T-helper 22 cell (primary cell): ENCODE results near the gene FER1L5.

Experiments
- DNase-seq: peaks from one replicate; pipeline ENCODE4 v3.0.0-alpha.2; 2020; ENCODE audit warnings: low read depth

The FER1L5 gene

DNA sequence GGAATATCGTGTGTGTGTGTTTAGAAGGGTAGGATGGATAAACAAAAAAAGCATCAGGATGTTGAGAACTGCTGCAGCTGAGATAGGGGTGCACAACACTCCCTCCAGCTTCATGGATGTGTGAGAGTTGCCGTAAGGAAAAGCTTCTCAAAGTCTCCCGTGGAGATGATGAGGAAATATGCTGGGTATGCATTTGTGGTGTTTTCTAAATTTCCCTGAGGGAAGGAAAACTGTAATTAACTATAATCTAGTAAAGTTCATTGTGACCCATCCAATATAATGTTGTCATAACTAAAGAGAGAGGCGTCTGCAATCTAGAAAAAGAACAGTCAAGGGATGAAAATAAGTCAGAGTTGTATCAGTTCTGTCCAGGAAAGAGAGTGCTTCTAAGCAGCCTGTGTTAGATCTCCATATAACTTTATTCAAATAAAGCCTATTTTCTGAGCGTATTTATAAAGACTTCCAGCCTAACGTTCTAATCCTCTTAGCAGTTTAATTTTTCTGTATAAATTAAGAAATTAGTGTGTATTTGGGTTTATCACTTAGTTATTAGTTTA lies 104.6 kb downstream of the FER1L5 start:
- DNase-seq: no peak

GRCh38 chr2:96751800-96752199 lies 109.2 kb downstream of the FER1L5 start:
- no peak for DNase-seq

DNA sequence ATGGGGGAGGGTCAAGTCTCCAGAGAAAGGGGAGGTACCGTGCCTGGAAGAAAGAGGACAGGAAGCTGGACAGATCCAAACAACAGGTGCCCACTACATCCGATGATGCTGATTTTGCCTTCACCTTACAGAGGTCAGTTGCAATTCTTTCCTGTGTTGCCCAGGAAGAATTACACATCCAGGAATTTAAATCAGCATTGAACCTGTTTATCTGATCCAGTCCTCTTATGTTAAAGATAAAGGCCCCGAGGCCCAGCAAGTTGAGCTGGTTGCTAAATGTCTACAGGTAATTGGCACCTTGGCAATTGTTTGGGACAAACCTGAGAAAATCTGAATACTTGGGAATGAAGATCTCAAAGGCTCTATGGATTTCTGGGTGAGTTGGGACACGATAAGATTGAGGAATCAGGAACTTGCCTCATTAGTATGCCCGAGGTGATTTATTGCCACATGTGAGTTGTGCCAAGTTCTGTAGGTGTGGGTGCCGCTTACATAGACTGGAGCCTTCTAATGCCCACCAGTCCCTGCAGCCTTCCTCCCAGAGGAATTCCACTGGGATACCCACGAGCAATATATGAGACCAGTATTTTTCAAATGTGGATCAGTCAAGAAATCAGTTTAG lies 111.2 kb downstream of the FER1L5 start:
- DNase-seq: no peak

- no peak for DNase-seq
Observed at GRCh38 chr2:96754317-96754716, 111.8 kb downstream of the FER1L5 start.
